Activated T-cell treated with anti-CD3 and anti-CD28 coated beads for 1 hour (primary cell): ENCODE measurements around the gene FCGR1A.
"Not testable (repeated sequence)": the region's sequence is repeated elsewhere in the genome, so short reads cannot be mapped to it uniquely, and the experiment has no call there.

Experiments
- DNase-seq: peaks from one replicate; pipeline ENCODE4 v3.0.0-alpha.2; 2020; ENCODE audit warnings: low read depth

FCGR1A gene

GRCh38 chr1:149777084-149777483 lies 5.4 kb upstream of the FCGR1A start:
- not testable (repeated sequence) for DNase-seq

GRCh38 chr1:149778313-149778712 lies 4.2 kb upstream of the FCGR1A start:
- DNase-seq = not testable (repeated sequence)

- DNase-seq = not testable (repeated sequence)
Measured at GRCh38 chr1:149781413-149781984, 995 bp upstream of the FCGR1A start.

GRCh38 chr1:149783289-149783688 lies 795 bp downstream of the FCGR1A start:
- DNase-seq = not testable (repeated sequence)

GRCh38 chr1:149783868-149784267 lies 1.4 kb downstream of the FCGR1A start:
- DNase-seq = not testable (repeated sequence)

- DNase-seq = not testable (repeated sequence)
Measured at GRCh38 chr1:149787688-149788451, 5.4 kb downstream of the FCGR1A start.

- DNase-seq = peak; percentile 31
Measured at GRCh38 chr1:149792502-149792901, 10.0 kb downstream of the FCGR1A start.

GRCh38 chr1:149792912-149793515 lies 10.5 kb downstream of the FCGR1A start:
- peak; percentile 73 for DNase-seq

- not testable (repeated sequence) for DNase-seq
Measured at GRCh38 chr1:149793885-149794284, 11.4 kb downstream of the FCGR1A start.

- DNase-seq = not testable (repeated sequence)
Measured at GRCh38 chr1:149801628-149802027, 19.1 kb downstream of the FCGR1A start.

GRCh38 chr1:149804417-149805080 lies 22.1 kb downstream of the FCGR1A start:
- not testable (repeated sequence) for DNase-seq

- DNase-seq = not testable (repeated sequence)
Measured at GRCh38 chr1:149810697-149811405, 28.4 kb downstream of the FCGR1A start.

GRCh38 chr1:149811514-149811889 lies 29.0 kb downstream of the FCGR1A start:
- not testable (repeated sequence) for DNase-seq

- DNase-seq = peak; percentile 59
Measured at GRCh38 chr1:149811890-149812829, 29.7 kb downstream of the FCGR1A start.

- DNase-seq = peak; percentile 22
Measured at GRCh38 chr1:149812893-149813801, 30.7 kb downstream of the FCGR1A start.

GRCh38 chr1:149820387-149820786 lies 37.9 kb downstream of the FCGR1A start:
- not testable (repeated sequence) for DNase-seq

- not testable (repeated sequence) for DNase-seq
Measured at GRCh38 chr1:149826555-149826954, 44.1 kb downstream of the FCGR1A start.

- not testable (repeated sequence) for DNase-seq
Measured at GRCh38 chr1:149831764-149832315, 49.3 kb downstream of the FCGR1A start.
